Kidney (tissue), 14 donors: Measurements from ENCODE around the gene LRTM2. TPM values are rescaled to one million over a fixed set of nuclear protein-coding genes. Genes with fewer than 3 reads are reported as not detected.

ENCODE experiments used
- DNase-seq, 5 donors: peaks; one replicate each; pipeline ENCODE4 v3.0.0-alpha.2; 2013 to 2020
- FAIRE-seq: peaks from 2 replicates; lab custom pipeline; 2012; peaks lifted over from hg19 to GRCh38; lab: Jason Lieb, UNC
- H3K27ac ChIP-seq, 2 donors: one replicate each; pipeline ENCODE4 v1.7.0; 2013; ENCODE audit warnings: low read depth in 2 of 2, low read length in 2 of 2, inconsistent platforms in 1 of 2
- H3K27me3 ChIP-seq: one replicate; pipeline ENCODE4 v1.7.1; 2013; ENCODE audit warnings: low read length, inconsistent platforms; ENCODE audit not compliant: control insufficient read depth, insufficient read depth
- H3K36me3 ChIP-seq, 3 donors: one replicate each; pipeline versions ENCODE4 v1.7.0 to v1.7.1; 2013; ENCODE audit warnings: low read length in 3 of 3, control low read depth in 1 of 3, inconsistent platforms in 1 of 3; ENCODE audit not compliant: insufficient read depth in 3 of 3, control insufficient read depth in 2 of 3
- H3K4me1 ChIP-seq, 3 donors: one replicate each; pipeline versions ENCODE4 v1.7.0 to v1.7.1; 2013; ENCODE audit warnings: low read length in 3 of 3, inconsistent platforms in 1 of 3, low read depth in 1 of 3; ENCODE audit not compliant: control insufficient read depth in 2 of 3, insufficient read depth in 2 of 3
- H3K4me3 ChIP-seq, 3 donors: one replicate each; pipeline versions ENCODE4 v1.7.0 to v1.8.1; 2013; ENCODE audit warnings: low read length in 3 of 3, control low read depth in 1 of 3, inconsistent platforms in 1 of 3
- H3K9ac ChIP-seq, 3 donors: one replicate each; pipeline versions ENCODE4 v1.7.0 to v1.7.1; 2013; ENCODE audit warnings: low read length in 3 of 3, control low read depth in 1 of 3, inconsistent platforms in 1 of 3
- H3K9me3 ChIP-seq, 3 donors: one replicate each; pipeline versions ENCODE4 v1.7.0 to v1.7.1; 2013; ENCODE audit warnings: low read length in 3 of 3, control low read depth in 1 of 3, inconsistent platforms in 1 of 3; ENCODE audit not compliant: control insufficient read depth in 2 of 3, insufficient read depth in 1 of 3
- intact Hi-C: fragments of 100-400 bp; cut with DNase I; formaldehyde crosslinking; loops from one replicate; pipeline ENCODE4 v1.11.1; 2022
- polyA plus RNA-seq: library from polyadenylated mRNA; stranded (reverse); fragments of 350-450 nt; fragmentation: Illumina TruSeq; extraction: RNeasy Lipid Tissue Mini Kit (QIAGEN cat#74804); gene quantifications from one replicate; pipeline ENCODE4 v1.2.3, GENCODE V29; 2014; ENCODE audit warnings: low read depth, low replicate concordance; ENCODE audit not compliant: insufficient read depth
- total RNA-seq: library from RNA; stranded (reverse); fragmentation: NEBNext Ultra II Directional; extraction: Animal tissue kit (Norgen Biotek cat#: 25700); gene quantifications from one replicate; pipeline ENCODE4 v1.2.1, GENCODE V29; 2021
- TF ChIP-seq, protein P1 (sequence below): IDR thresholded peaks from 3 replicates; pipeline ENCODE4 v1.5.1; 2012; ENCODE audit warnings: mild to moderate bottlenecking, moderate library complexity, borderline replicate concordance; ENCODE audit not compliant: insufficient read depth; ENCODE audit errors: extremely low read depth
- donor health status: control.
- donor health status: control.
- donor health status: control.
- donor health status: control.
- donor health status: control.
- donor health status: DM: yes; HTN: yes; CAD: no.
- donor health status: Normal renal cell carcinoma (clear cell type).

Gene LRTM2
- total and polyA plus RNA-seq, 2 donors from 2014 or later: not detected

DNA sequence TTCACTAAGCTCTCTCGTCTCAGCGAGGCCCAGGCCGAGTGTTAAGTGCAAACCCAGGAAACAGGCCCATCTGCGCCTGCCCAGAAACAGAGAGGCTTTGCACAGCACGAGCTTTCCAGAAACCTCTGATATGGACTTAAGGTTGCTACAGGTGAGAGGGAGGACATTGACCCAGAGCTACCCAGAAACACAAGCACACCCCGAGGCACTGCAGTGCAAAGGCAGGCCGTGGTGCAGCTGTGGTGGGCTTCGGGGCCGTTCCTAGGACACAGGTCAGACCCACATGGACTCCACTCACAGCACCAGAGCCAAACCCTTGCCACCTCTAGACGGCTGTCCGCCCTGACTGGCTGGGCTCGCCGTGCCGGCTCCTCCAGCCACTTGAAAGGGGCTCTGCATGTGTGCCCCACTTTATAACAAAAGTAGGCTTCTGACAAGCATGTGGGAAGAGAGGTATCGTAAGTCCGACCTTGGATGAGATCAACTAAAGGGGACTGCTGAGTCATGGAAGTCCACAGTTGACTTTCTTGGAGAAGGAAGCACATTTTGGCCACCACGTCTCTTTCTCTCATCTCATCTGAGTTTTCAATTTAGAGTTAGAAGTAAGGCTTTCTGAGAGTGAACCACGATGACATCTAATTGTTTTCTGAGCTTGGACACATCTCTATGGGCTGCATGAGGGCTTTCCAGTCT is 59.9 kb downstream of the LRTM2 start:
- no peak overlapping the region for H3K4me3 ChIP-seq
- no peaks in the 10 kb centered on the region for H3K27me3 ChIP-seq
- H3K9me3 ChIP-seq: no peaks in the 10 kb centered on the region
- H3K36me3 ChIP-seq: no peaks in the 10 kb centered on the region
- peak in 1 of 5 donors; percentile 36 for DNase-seq
- H3K4me1 ChIP-seq: no peaks in the 10 kb centered on the region
- H3K9ac ChIP-seq: no peak overlapping the region
- intact Hi-C loops: no loop called here
- TF ChIP-seq, protein P1, sequence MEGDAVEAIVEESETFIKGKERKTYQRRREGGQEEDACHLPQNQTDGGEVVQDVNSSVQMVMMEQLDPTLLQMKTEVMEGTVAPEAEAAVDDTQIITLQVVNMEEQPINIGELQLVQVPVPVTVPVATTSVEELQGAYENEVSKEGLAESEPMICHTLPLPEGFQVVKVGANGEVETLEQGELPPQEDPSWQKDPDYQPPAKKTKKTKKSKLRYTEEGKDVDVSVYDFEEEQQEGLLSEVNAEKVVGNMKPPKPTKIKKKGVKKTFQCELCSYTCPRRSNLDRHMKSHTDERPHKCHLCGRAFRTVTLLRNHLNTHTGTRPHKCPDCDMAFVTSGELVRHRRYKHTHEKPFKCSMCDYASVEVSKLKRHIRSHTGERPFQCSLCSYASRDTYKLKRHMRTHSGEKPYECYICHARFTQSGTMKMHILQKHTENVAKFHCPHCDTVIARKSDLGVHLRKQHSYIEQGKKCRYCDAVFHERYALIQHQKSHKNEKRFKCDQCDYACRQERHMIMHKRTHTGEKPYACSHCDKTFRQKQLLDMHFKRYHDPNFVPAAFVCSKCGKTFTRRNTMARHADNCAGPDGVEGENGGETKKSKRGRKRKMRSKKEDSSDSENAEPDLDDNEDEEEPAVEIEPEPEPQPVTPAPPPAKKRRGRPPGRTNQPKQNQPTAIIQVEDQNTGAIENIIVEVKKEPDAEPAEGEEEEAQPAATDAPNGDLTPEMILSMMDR: no peak
- H3K27ac ChIP-seq: no peak overlapping the region
- FAIRE-seq: no peak

DNA sequence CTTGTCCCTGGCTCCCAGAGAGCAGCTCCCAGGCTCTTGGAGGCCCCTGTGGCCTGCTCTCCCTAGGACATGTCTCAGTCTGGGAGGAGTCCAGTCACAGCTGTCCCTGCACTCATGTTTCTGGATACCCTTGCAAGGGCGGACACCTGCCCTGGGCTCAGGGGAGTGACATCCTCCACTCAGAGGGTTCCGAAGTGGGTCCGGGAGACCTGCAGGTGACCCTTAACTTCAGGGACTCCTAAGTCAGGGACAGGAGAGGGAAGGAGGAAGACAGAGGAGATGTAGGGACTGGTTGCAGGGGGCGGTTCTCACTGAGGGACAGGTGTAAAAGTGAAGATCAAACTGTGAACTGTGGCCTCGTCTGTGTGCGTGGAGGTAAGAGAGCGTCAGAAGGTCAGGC is 60.5 kb downstream of the LRTM2 start:
- no peaks in the 10 kb centered on the region for H3K27me3 ChIP-seq
- H3K4me3 ChIP-seq: no peak overlapping the region
- intact Hi-C loops: no loop called here
- H3K36me3 ChIP-seq: no peaks in the 10 kb centered on the region
- TF ChIP-seq, protein P1: no peak
- H3K4me1 ChIP-seq: no peaks in the 10 kb centered on the region
- no peaks in the 10 kb centered on the region for H3K9me3 ChIP-seq
- H3K27ac ChIP-seq: no peak overlapping the region
- DNase-seq (no peak), FAIRE-seq (no peak)
- H3K9ac ChIP-seq: no peak overlapping the region

DNA sequence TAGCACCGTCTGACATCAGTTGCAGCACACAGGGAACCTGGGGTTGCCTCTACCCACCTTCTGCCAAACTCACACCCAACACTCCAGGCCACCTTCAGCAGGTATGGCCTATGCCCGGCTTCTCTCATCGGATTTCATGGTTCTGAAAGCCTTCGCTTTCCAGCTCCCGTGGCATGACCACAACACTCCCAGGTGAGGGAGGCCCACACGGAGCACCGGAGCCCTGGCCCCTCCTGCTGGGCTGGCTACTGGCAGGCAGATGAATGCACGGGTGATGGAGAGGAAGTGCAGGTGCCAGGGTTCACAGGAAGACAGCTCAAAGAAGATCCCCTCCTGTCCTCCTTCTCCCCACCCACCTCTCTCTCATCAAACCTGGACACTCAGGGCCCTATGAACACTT is 60.9 kb downstream of the LRTM2 start:
- Histone ChIP-seq H3K27ac (no peak overlapping the region), H3K4me3 (no peak overlapping the region), H3K9ac (no peak overlapping the region), H3K27me3 (no peaks in the 10 kb centered on the region), H3K36me3 (no peaks in the 10 kb centered on the region), H3K4me1 (no peaks in the 10 kb centered on the region), H3K9me3 (no peaks in the 10 kb centered on the region)
- DNase-seq (peak in 1 of 5 donors; percentile 68), FAIRE-seq (no peak)
- intact Hi-C loops: no loop called here
- TF ChIP-seq, protein P1: no peak
